ENCODE data around the gene PODXL2. TPM values are rescaled to one million over a fixed set of nuclear protein-coding genes. Genes with fewer than 3 reads are reported as not detected.

Gene PODXL2
- total RNA-seq, 1 experiment from 2014 or later: 33.6 TPM

- POLR2A ChIA-PET: interaction anchor here (0.8 kb wide), 1 partner anchor 26 kb away, joined by 3 read pairs; no protein-coding TSS in a partner anchor
- Mint-ChIP-seq H3K36me3 (peaks cover 86% of the 10 kb centered on the region), H3K27me3 (ENCODE audit: low read depth) (no peaks in the 10 kb centered on the region), H3K4me3 (no peak overlapping the region), H3K27ac (no peak overlapping the region), H3K9me3 (no peaks in the 10 kb centered on the region), H3K4me1 (peaks cover 1% of the 10 kb centered on the region; the same call in 1 of the 2 replicates)
- ATAC-seq (no peak), DNase-seq (ENCODE audit: low spot score) (no peak)
- TF ChIP-seq NFYB (CRISPR knock-in tag; conservative IDR thresholded peaks at IDR 0.05; ENCODE audit: low read depth): no peak
- TF ChIP-seq ZMAT4 (CRISPR knock-in tag; IDR thresholded peaks at IDR 0.05): no peak
- TF ChIP-seq SOX15 (CRISPR knock-in tag; IDR thresholded peaks at IDR 0.05): no peak
- no peak for TF ChIP-seq ZNF121 (CRISPR knock-in tag; IDR thresholded peaks at IDR 0.05)
- no peak for TF ChIP-seq OVOL2 (CRISPR knock-in tag; IDR thresholded peaks at IDR 0.05; ENCODE audit: borderline replicate concordance)
- TF ChIP-seq ESRRA (CRISPR knock-in tag; IDR thresholded peaks at IDR 0.05; ENCODE audit: borderline replicate concordance): no peak
- no peak for TF ChIP-seq ZNF219 (CRISPR knock-in tag; IDR thresholded peaks at IDR 0.05; ENCODE audit: borderline replicate concordance)
- no peak for TF ChIP-seq NR1H2 (CRISPR knock-in tag; IDR thresholded peaks at IDR 0.05)
- no peak for TF ChIP-seq AR (CRISPR knock-in tag; IDR thresholded peaks at IDR 0.05)
- no peak for TF ChIP-seq TP53 (CRISPR knock-in tag; IDR thresholded peaks at IDR 0.05)
- TF ChIP-seq CDX4 (CRISPR knock-in tag; IDR thresholded peaks at IDR 0.05; ENCODE audit: borderline replicate concordance): no peak
- TF ChIP-seq ARID4B (CRISPR knock-in tag; IDR thresholded peaks at IDR 0.05; ENCODE audit: borderline replicate concordance): no peak
- TF ChIP-seq ATF1 (CRISPR knock-in tag; IDR thresholded peaks at IDR 0.05): no peak
- CTCF ChIA-PET: interaction anchor here (0.5 kb wide), 1 partner anchor 1013 kb away, joined by 4 read pairs; no protein-coding TSS in a partner anchor
Measured at GRCh38 chr3:127606981-127607595, 21.9 kb upstream of the PODXL2 start.

GRCh38 chr3:127607675-127608361 lies 21.2 kb upstream of the PODXL2 start:
- Mint-ChIP-seq H3K4me3 (no peak overlapping the region), H3K27ac (no peak overlapping the region), H3K27me3 (ENCODE audit: low read depth) (no peaks in the 10 kb centered on the region), H3K36me3 (peaks cover 88% of the 10 kb centered on the region), H3K9me3 (no peaks in the 10 kb centered on the region), H3K4me1 (no peaks in the 10 kb centered on the region)
- CTCF ChIA-PET: no interaction called here
- DNase-seq (ENCODE audit: low spot score) (no peak), ATAC-seq (no peak)
- POLR2A ChIA-PET: interaction anchor here (0.5 to 0.8 kb wide), 2 partner anchors 26 to 54 kb away, joined by 3 read pairs; no protein-coding TSS in a partner anchor
- TF ChIP-seq TEAD4 (CRISPR knock-in tag; IDR thresholded peaks at IDR 0.05) (no peak), USF1 (CRISPR knock-in tag; IDR thresholded peaks at IDR 0.05) (no peak), ETV6 (CRISPR knock-in tag; IDR thresholded peaks at IDR 0.05) (no peak), ZNF396 (CRISPR knock-in tag; IDR thresholded peaks at IDR 0.05; ENCODE audit: borderline replicate concordance) (no peak), FOXK1 (CRISPR knock-in tag; IDR thresholded peaks at IDR 0.05) (no peak), ELF4 (CRISPR knock-in tag; IDR thresholded peaks at IDR 0.05; ENCODE audit: low read depth) (no peak), SMAD3 (CRISPR knock-in tag; IDR thresholded peaks at IDR 0.05; ENCODE audit: borderline replicate concordance) (no peak), ZNF425 (CRISPR knock-in tag; conservative IDR thresholded peaks at IDR 0.05) (no peak)
